ENCODE data around the gene ZNF761. TPM values are rescaled to one million over a fixed set of nuclear protein-coding genes. Genes with fewer than 3 reads are reported as not detected.

Gene ZNF761
- total and polyA plus RNA-seq, 2 of the 13 experiments (the other 11 are each of a cell fraction or from before 2014, with no cell fraction given): 11.6 to 16.2 TPM

DNA sequence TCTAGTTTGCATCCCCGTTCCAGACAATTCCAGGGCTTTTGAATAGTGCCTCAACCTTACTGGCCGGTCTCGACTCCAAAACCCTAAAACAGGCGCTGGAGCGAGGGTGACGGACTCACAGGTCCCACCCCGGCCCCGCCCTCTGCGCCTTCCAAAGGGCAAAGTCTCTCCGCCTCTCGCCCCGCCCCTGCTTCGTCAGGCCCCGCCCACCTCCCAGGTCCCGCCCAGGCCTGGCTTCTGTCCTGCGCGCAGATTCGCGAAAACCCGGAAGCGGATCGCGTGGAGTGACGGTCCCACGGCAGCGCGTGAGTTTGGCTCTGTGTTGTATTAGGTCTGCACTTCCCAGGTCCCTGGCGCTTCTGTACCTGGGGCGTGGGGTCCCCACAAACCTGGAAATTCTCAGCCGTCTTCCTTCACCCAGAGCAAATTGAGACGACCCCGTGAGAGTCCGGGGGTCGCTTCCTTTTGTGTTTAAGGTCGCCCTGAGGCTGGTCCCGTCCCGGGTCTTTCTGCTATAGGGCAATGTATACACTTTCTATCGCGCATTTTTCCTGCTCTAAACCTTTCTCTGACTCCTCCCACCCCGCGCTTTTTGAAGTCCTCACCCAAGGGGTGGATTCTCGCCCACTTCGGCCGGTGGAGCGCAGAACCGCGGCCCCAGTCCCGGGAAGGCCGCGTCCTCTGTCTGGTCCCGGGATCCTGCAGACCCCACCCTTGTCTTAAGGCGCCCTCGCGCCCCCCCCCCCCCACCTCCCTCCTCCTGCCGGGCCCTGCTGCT is 35.9 kb downstream of the ZNF761 start, which contains the start of gene ZNF813 (continued):
- TF ChIP-seq ZNF12 (CRISPR knock-in tag; IDR thresholded peaks at IDR 0.05): 0 out of 2 replicates have a peak, but pooled peaks have one; percentile 15
- TF ChIP-seq, protein P1, sequence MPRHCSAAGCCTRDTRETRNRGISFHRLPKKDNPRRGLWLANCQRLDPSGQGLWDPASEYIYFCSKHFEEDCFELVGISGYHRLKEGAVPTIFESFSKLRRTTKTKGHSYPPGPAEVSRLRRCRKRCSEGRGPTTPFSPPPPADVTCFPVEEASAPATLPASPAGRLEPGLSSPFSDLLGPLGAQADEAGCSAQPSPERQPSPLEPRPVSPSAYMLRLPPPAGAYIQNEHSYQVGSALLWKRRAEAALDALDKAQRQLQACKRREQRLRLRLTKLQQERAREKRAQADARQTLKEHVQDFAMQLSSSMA (CRISPR knock-in tag; IDR thresholded peaks at IDR 0.05): no peak
- TF ChIP-seq ZNF143 (CRISPR knock-in tag; IDR thresholded peaks at IDR 0.05): 0 out of 2 replicates have a peak, but pooled peaks have one; percentile 25
- TF ChIP-seq ZNF333 (CRISPR knock-in tag; IDR thresholded peaks at IDR 0.05; ENCODE audit: borderline replicate concordance): no peak
- TF ChIP-seq GATA4 (IDR thresholded peaks at IDR 0.05; ENCODE audit: borderline replicate concordance, low read depth): no peak
- no peak for TF ChIP-seq SAFB2 (CRISPR knock-in tag; IDR thresholded peaks at IDR 0.05; ENCODE audit: borderline replicate concordance, low read depth)
- no peak for TF ChIP-seq NR2F6 (IDR thresholded peaks at IDR 0.05)
- TF ChIP-seq NR2F6 (CRISPR knock-in tag; IDR thresholded peaks at IDR 0.05): no peak
- TF ChIP-seq, protein P2, sequence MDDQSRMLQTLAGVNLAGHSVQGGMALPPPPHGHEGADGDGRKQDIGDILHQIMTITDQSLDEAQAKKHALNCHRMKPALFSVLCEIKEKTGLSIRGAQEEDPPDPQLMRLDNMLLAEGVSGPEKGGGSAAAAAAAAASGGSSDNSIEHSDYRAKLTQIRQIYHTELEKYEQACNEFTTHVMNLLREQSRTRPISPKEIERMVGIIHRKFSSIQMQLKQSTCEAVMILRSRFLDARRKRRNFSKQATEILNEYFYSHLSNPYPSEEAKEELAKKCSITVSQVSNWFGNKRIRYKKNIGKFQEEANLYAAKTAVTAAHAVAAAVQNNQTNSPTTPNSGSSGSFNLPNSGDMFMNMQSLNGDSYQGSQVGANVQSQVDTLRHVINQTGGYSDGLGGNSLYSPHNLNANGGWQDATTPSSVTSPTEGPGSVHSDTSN (CRISPR knock-in tag; IDR thresholded peaks at IDR 0.05; ENCODE audit: borderline replicate concordance): no peak
- no peak for TF ChIP-seq ZNF496 (CRISPR knock-in tag; IDR thresholded peaks at IDR 0.05; ENCODE audit: insufficient replicate concordance)
- TF ChIP-seq, protein P3, sequence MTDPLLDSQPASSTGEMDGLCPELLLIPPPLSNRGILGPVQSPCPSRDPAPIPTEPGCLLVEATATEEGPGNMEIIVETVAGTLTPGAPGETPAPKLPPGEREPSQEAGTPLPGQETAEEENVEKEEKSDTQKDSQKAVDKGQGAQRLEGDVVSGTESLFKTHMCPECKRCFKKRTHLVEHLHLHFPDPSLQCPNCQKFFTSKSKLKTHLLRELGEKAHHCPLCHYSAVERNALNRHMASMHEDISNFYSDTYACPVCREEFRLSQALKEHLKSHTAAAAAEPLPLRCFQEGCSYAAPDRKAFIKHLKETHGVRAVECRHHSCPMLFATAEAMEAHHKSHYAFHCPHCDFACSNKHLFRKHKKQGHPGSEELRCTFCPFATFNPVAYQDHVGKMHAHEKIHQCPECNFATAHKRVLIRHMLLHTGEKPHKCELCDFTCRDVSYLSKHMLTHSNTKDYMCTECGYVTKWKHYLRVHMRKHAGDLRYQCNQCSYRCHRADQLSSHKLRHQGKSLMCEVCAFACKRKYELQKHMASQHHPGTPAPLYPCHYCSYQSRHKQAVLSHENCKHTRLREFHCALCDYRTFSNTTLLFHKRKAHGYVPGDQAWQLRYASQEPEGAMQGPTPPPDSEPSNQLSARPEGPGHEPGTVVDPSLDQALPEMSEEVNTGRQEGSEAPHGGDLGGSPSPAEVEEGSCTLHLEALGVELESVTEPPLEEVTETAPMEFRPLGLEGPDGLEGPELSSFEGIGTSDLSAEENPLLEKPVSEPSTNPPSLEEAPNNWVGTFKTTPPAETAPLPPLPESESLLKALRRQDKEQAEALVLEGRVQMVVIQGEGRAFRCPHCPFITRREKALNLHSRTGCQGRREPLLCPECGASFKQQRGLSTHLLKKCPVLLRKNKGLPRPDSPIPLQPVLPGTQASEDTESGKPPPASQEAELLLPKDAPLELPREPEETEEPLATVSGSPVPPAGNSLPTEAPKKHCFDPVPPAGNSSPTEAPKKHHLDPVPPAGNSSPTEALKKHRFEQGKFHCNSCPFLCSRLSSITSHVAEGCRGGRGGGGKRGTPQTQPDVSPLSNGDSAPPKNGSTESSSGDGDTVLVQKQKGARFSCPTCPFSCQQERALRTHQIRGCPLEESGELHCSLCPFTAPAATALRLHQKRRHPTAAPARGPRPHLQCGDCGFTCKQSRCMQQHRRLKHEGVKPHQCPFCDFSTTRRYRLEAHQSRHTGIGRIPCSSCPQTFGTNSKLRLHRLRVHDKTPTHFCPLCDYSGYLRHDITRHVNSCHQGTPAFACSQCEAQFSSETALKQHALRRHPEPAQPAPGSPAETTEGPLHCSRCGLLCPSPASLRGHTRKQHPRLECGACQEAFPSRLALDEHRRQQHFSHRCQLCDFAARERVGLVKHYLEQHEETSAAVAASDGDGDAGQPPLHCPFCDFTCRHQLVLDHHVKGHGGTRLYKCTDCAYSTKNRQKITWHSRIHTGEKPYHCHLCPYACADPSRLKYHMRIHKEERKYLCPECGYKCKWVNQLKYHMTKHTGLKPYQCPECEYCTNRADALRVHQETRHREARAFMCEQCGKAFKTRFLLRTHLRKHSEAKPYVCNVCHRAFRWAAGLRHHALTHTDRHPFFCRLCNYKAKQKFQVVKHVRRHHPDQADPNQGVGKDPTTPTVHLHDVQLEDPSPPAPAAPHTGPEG (CRISPR knock-in tag; IDR thresholded peaks at IDR 0.05): peak; percentile 62; the same call in 1 of the 2 replicates
- TF ChIP-seq ZFP36L2 (CRISPR knock-in tag; IDR thresholded peaks at IDR 0.05): no peak
- no peak for TF ChIP-seq ZNF563 (CRISPR knock-in tag; IDR thresholded peaks at IDR 0.05)
- TF ChIP-seq ZNF615 (CRISPR knock-in tag; IDR thresholded peaks at IDR 0.05; ENCODE audit: borderline replicate concordance): no peak; the same call in 1 of the 2 replicates
- TF ChIP-seq, protein P4, sequence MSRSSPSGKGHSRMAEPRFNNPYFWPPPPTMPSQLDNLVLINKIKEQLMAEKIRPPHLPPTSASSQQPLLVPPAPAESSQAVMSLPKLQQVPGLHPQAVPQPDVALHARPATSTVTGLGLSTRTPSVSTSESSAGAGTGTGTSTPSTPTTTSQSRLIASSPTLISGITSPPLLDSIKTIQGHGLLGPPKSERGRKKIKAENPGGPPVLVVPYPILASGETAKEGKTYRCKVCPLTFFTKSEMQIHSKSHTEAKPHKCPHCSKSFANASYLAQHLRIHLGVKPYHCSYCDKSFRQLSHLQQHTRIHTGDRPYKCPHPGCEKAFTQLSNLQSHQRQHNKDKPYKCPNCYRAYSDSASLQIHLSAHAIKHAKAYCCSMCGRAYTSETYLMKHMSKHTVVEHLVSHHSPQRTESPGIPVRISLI (CRISPR knock-in tag; IDR thresholded peaks at IDR 0.05; ENCODE audit: borderline replicate concordance): no peak
- no peak for TF ChIP-seq ZNF33A (CRISPR knock-in tag; IDR thresholded peaks at IDR 0.05; ENCODE audit: borderline replicate concordance)
- no peak for TF ChIP-seq BHLHE40 (IDR thresholded peaks at IDR 0.05; ENCODE audit: low read length)
- TF ChIP-seq DNMT3B (CRISPR knock-in tag; conservative IDR thresholded peaks at IDR 0.05): no peak
- no peak for TF ChIP-seq ZIK1 (CRISPR knock-in tag; IDR thresholded peaks at IDR 0.05; ENCODE audit: borderline replicate concordance, low read depth)
- TF ChIP-seq RFXAP (CRISPR knock-in tag; IDR thresholded peaks at IDR 0.05; ENCODE audit: borderline replicate concordance): no peak
- TF ChIP-seq ZNF292 (CRISPR knock-in tag; IDR thresholded peaks at IDR 0.05; ENCODE audit: borderline replicate concordance, low read depth): no peak
- TF ChIP-seq SMC3 (IDR thresholded peaks at IDR 0.05; ENCODE audit: low read length): no peak

All from HepG2 (cell line).